DMS 273 (cell line): Measurements from ENCODE around the gene SNX9.
"Not testable (repeated sequence)": the region's sequence is repeated elsewhere in the genome, so short reads cannot be mapped to it uniquely, and the experiment has no call there.

Experiments used
- DNase-seq: peaks from one replicate; lab custom pipeline; 2025; ENCODE audit not compliant: unreplicated experiment; lab: John Stamatoyannopoulos, UW

Gene SNX9

GRCh38 chr6:157853902-157854502 lies 31.0 kb downstream of the SNX9 start:
- DNase-seq, result no peak

- DNase-seq, result no peak
Measured at GRCh38 chr6:157855325-157855724, 32.3 kb downstream of the SNX9 start.

- DNase-seq, result not testable (repeated sequence)
Measured at GRCh38 chr6:157855804-157856203, 32.8 kb downstream of the SNX9 start.

- not testable (repeated sequence) for DNase-seq
Measured at GRCh38 chr6:157858664-157859063, 35.6 kb downstream of the SNX9 start.

- no peak for DNase-seq
Measured at GRCh38 chr6:157859775-157860504, 36.9 kb downstream of the SNX9 start.

- peak; percentile 19 for DNase-seq
Measured at GRCh38 chr6:157860505-157860991, 37.5 kb downstream of the SNX9 start.

- no peak for DNase-seq
Measured at GRCh38 chr6:157861184-157861583, 38.1 kb downstream of the SNX9 start.

- no peak for DNase-seq
Measured at GRCh38 chr6:157861814-157862213, 38.8 kb downstream of the SNX9 start.

GRCh38 chr6:157862706-157863105 lies 39.7 kb downstream of the SNX9 start:
- DNase-seq, result no peak

- DNase-seq, result no peak
Measured at GRCh38 chr6:157864185-157864761, 41.2 kb downstream of the SNX9 start.

GRCh38 chr6:157865249-157865648 lies 42.2 kb downstream of the SNX9 start:
- DNase-seq, result peak; percentile 43

GRCh38 chr6:157867155-157867559 lies 44.1 kb downstream of the SNX9 start:
- no peak for DNase-seq

- DNase-seq, result no peak
Measured at GRCh38 chr6:157867981-157868380, 44.9 kb downstream of the SNX9 start.

- no peak for DNase-seq
Measured at GRCh38 chr6:157868835-157869234, 45.8 kb downstream of the SNX9 start.

GRCh38 chr6:157869673-157870302 lies 46.7 kb downstream of the SNX9 start:
- no peak for DNase-seq

- DNase-seq, result peak; percentile 89
Measured at GRCh38 chr6:157873735-157874344, 50.8 kb downstream of the SNX9 start.

- DNase-seq, result no peak
Measured at GRCh38 chr6:157877149-157877548, 54.1 kb downstream of the SNX9 start.

GRCh38 chr6:157877573-157878438 lies 54.8 kb downstream of the SNX9 start:
- DNase-seq, result no peak

- DNase-seq, result no peak
Measured at GRCh38 chr6:157879034-157879872, 56.2 kb downstream of the SNX9 start.

GRCh38 chr6:157879873-157880254 lies 56.8 kb downstream of the SNX9 start:
- DNase-seq, result no peak
